ENCODE measurements around the gene WDR72. TPM values are rescaled to one million over a fixed set of nuclear protein-coding genes. Genes with fewer than 3 reads are reported as not detected.

The WDR72 gene
- total RNA-seq, 3 donors from 2014 or later (not counting 1 experiment from before 2014, with no cell fraction given): 1.6 TPM; not detected in 2

GRCh38 chr15:53762916-53763315 is 3.5 kb upstream of the WDR72 start:
- H3K9me3 Mint-ChIP-seq: peaks cover 0 to 7% of the 10 kb centered on the region in 2 donors
- H3K36me3 Mint-ChIP-seq: peaks cover 13% of the 10 kb centered on the region
- H3K4me3 Mint-ChIP-seq: no peak overlapping the region
- intact Hi-C loops (cut with micrococcal nuclease): no loop called here
- H3K36me3 ChIP-seq (ENCODE audit: control insufficient read depth, insufficient read depth, low read length): no peaks in the 10 kb centered on the region
- peaks cover 8% of the 10 kb centered on the region for H3K4me1 ChIP-seq (ENCODE audit: control insufficient read depth, insufficient read depth, low read length)
- TF ChIP-seq, protein P1, sequence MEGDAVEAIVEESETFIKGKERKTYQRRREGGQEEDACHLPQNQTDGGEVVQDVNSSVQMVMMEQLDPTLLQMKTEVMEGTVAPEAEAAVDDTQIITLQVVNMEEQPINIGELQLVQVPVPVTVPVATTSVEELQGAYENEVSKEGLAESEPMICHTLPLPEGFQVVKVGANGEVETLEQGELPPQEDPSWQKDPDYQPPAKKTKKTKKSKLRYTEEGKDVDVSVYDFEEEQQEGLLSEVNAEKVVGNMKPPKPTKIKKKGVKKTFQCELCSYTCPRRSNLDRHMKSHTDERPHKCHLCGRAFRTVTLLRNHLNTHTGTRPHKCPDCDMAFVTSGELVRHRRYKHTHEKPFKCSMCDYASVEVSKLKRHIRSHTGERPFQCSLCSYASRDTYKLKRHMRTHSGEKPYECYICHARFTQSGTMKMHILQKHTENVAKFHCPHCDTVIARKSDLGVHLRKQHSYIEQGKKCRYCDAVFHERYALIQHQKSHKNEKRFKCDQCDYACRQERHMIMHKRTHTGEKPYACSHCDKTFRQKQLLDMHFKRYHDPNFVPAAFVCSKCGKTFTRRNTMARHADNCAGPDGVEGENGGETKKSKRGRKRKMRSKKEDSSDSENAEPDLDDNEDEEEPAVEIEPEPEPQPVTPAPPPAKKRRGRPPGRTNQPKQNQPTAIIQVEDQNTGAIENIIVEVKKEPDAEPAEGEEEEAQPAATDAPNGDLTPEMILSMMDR (IDR thresholded peaks at IDR 0.05): no peak
- no peak for ATAC-seq
- DNase-seq: no peak
- peaks cover 16 to 17% of the 10 kb centered on the region in 2 donors for H3K27me3 Mint-ChIP-seq (ENCODE audit: low read depth in 2 of 2)
- no peak overlapping the region for H3K4me3 ChIP-seq (ENCODE audit: low read length)
- H3K27ac ChIP-seq (ENCODE audit: low read length): no peak overlapping the region
- no peaks in the 10 kb centered on the region for H3K9me3 ChIP-seq (ENCODE audit: control insufficient read depth, insufficient read depth, low read length)
- no peak overlapping the region for H3K27ac Mint-ChIP-seq
- H3K4me1 Mint-ChIP-seq: no peaks in the 10 kb centered on the region
- peaks cover 6% of the 10 kb centered on the region for H3K27me3 ChIP-seq (ENCODE audit: control insufficient read depth, insufficient read depth, low read length)
- WGBS (ENCODE audit: insufficient coverage): 91% methylated on average over 2 of the region's 2 CpGs

DNA sequence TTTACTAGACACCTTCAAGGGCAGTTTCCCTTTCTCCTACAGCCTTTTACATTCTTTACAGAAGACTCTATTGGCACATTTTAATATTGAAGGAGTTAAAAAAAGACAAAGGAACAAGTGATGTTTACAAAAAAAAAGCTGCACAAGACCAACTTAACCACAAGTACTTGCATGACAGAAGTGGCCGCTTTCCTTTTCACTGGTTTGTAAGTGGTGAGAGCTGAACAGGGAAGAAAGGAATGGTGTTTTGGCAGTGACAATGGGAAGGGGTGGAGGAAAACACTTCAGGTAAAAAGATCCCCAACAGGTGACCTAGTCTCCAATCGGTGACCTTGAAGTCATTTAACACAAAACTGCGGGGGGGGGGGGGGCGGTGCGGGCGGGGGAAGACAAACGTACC is 1.1 kb downstream of the WDR72 start:
- Mint-ChIP-seq H3K36me3 (peaks cover 13% of the 10 kb centered on the region), H3K27me3 (ENCODE audit: low read depth in 2 of 2) (peaks cover 17% of the 10 kb centered on the region in 2 donors), H3K27ac (no peak overlapping the region), H3K4me3 (no peak overlapping the region), H3K4me1 (no peaks in the 10 kb centered on the region), H3K9me3 (peaks cover 0 to 9% of the 10 kb centered on the region in 2 donors)
- H3K36me3 ChIP-seq (ENCODE audit: control insufficient read depth, insufficient read depth, low read length): no peaks in the 10 kb centered on the region
- DNase-seq: no peak
- H3K27me3 ChIP-seq (ENCODE audit: control insufficient read depth, insufficient read depth, low read length): peaks cover 6% of the 10 kb centered on the region
- ATAC-seq: no peak
- intact Hi-C loops (cut with micrococcal nuclease): no loop called here
- peaks cover 8% of the 10 kb centered on the region for H3K4me1 ChIP-seq (ENCODE audit: control insufficient read depth, insufficient read depth, low read length)
- no peaks in the 10 kb centered on the region for H3K9me3 ChIP-seq (ENCODE audit: control insufficient read depth, insufficient read depth, low read length)
- no peak overlapping the region for H3K4me3 ChIP-seq (ENCODE audit: low read length)
- WGBS (ENCODE audit: insufficient coverage): 0% methylated on average over 6 of the region's 7 CpGs
- TF ChIP-seq, protein P1 (IDR thresholded peaks at IDR 0.05): no peak
- no peak overlapping the region for H3K27ac ChIP-seq (ENCODE audit: low read length)

DNA sequence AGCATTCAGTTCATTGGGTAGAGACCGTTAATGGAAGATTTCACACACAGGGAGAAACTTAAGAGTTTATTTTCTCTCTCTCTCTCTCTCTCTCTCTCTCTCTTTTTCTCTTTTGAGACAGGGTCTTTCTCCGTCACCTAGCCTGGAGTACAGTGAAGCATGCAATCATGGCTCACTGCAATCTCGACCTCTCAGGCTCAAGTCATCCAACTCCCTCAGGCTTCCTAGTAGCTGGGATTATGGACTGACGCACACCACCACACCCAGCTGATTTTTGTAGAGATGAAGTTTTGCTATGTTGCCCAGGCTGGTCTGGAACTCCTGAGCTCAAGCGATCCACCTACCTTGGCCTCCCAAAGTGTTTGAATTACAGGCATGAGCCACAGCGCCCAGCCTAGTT is 1.6 kb downstream of the WDR72 start:
- Histone ChIP-seq H3K36me3 (ENCODE audit: control insufficient read depth, insufficient read depth, low read length) (no peaks in the 10 kb centered on the region), H3K9me3 (ENCODE audit: control insufficient read depth, insufficient read depth, low read length) (no peaks in the 10 kb centered on the region), H3K27me3 (ENCODE audit: control insufficient read depth, insufficient read depth, low read length) (peaks cover 6% of the 10 kb centered on the region), H3K4me3 (ENCODE audit: low read length) (no peak overlapping the region), H3K27ac (ENCODE audit: low read length) (no peak overlapping the region), H3K4me1 (ENCODE audit: control insufficient read depth, insufficient read depth, low read length) (peaks cover 8% of the 10 kb centered on the region)
- intact Hi-C loops (cut with micrococcal nuclease): no loop called here
- TF ChIP-seq, protein P1 (IDR thresholded peaks at IDR 0.05): no peak
- WGBS (ENCODE audit: insufficient coverage): 73% methylated on average over 4 of the region's 6 CpGs
- H3K4me1 Mint-ChIP-seq: no peaks in the 10 kb centered on the region
- peaks cover 17% of the 10 kb centered on the region in 2 donors for H3K27me3 Mint-ChIP-seq (ENCODE audit: low read depth in 2 of 2)
- peaks cover 13% of the 10 kb centered on the region for H3K36me3 Mint-ChIP-seq
- no peak overlapping the region for H3K4me3 Mint-ChIP-seq
- ATAC-seq (no peak), DNase-seq (no peak)
- no peak overlapping the region for H3K27ac Mint-ChIP-seq
- H3K9me3 Mint-ChIP-seq: peaks cover 0 to 9% of the 10 kb centered on the region in 2 donors

- H3K4me3 Mint-ChIP-seq: no peak overlapping the region
- TF ChIP-seq, protein P1 (IDR thresholded peaks at IDR 0.05): no peak
- DNase-seq (no peak), ATAC-seq (no peak)
- H3K27ac Mint-ChIP-seq: no peak overlapping the region
- H3K9me3 Mint-ChIP-seq: peaks cover 0 to 2% of the 10 kb centered on the region in 2 donors
- peaks cover 3 to 8% of the 10 kb centered on the region in 2 donors for H3K27me3 Mint-ChIP-seq (ENCODE audit: low read depth in 2 of 2)
- WGBS (ENCODE audit: insufficient coverage): 90% methylated on average over 1 of the region's 1 CpG
- H3K36me3 ChIP-seq (ENCODE audit: control insufficient read depth, insufficient read depth, low read length): no peaks in the 10 kb centered on the region
- no peak overlapping the region for H3K4me3 ChIP-seq (ENCODE audit: low read length)
- peaks cover 2% of the 10 kb centered on the region for H3K27me3 ChIP-seq (ENCODE audit: control insufficient read depth, insufficient read depth, low read length)
- peaks cover 1% of the 10 kb centered on the region for H3K4me1 ChIP-seq (ENCODE audit: control insufficient read depth, insufficient read depth, low read length)
- intact Hi-C loops (cut with micrococcal nuclease): no loop called here
- H3K27ac ChIP-seq (ENCODE audit: low read length): no peak overlapping the region
- H3K9me3 ChIP-seq (ENCODE audit: control insufficient read depth, insufficient read depth, low read length): no peaks in the 10 kb centered on the region
- no peaks in the 10 kb centered on the region for H3K4me1 Mint-ChIP-seq
- peaks cover 7% of the 10 kb centered on the region for H3K36me3 Mint-ChIP-seq
Observed at GRCh38 chr15:53753813-53754212, 5.7 kb downstream of the WDR72 start.

Data from natural killer cell (primary cell).